HEK293 (cell line): ENCODE results near the gene STAM2.

Experiments used
- CTCF ChIA-PET: fragments of 350-600 bp; formaldehyde crosslinking; extraction: SDS; loops from one replicate; lab custom pipeline; 2021; ENCODE audit warnings: antibody characterized with exemption; lab: Yijun Ruan, JAX
- POLR2A ChIA-PET: fragments of 300-600 bp; formaldehyde crosslinking; extraction: SDS; loops from one replicate; lab custom pipeline; 2020; ENCODE audit warnings: antibody characterized with exemption, inconsistent platforms; lab: Yijun Ruan, JAX
- H3K27ac ChIP-seq: fragments of 200-500 bp; sonication (Bioruptor generic); 2 replicates; pipeline ENCODE4 v1.5.1; 2014; ENCODE audit warnings: low read depth, low read length, control low read depth, inconsistent platforms; ENCODE audit errors: extremely low read depth
- H3K36me3 ChIP-seq, 2 experiments: fragments of 200-500 bp in 1 of 2; sonication (Bioruptor generic) in 1 of 2; 1 replicate in 1 of 2; 2 replicates in 1 of 2; pipeline ENCODE4 v1.5.1; 2014 to 2017; ENCODE audit warnings: inconsistent platforms in 2 of 2, low read length in 2 of 2; ENCODE audit not compliant: control insufficient read depth in 2 of 2, insufficient read depth in 1 of 2
- H3K4me1 ChIP-seq: fragments of 200-500 bp; sonication (Bioruptor generic); 2 replicates; pipeline ENCODE4 v1.5.1; 2014; ENCODE audit warnings: mild to moderate bottlenecking, low read length, inconsistent platforms; ENCODE audit not compliant: control insufficient read depth, insufficient read depth
- H3K4me3 ChIP-seq: 2 replicates; pipeline ENCODE4 v1.5.1; 2011; ENCODE audit warnings: low read depth, mild to moderate bottlenecking, control low read depth, low read length, moderate library complexity
- H3K9me3 ChIP-seq: fragments of 200-500 bp; sonication (Bioruptor generic); 2 replicates; pipeline ENCODE4 v1.5.1; 2014; ENCODE audit warnings: low read depth, low read length, inconsistent platforms; ENCODE audit not compliant: control insufficient read depth, insufficient read depth
- GLIS1 ChIP-seq: fragments of 450-650 bp; formaldehyde crosslinking; IDR thresholded peaks from 2 replicates; pipeline ENCODE4 v1.5.1; 2016; ENCODE audit warnings: missing biosample characterization, missing genetic modification characterization
- KLF8 ChIP-seq: fragments of 450-650 bp; formaldehyde crosslinking; IDR thresholded peaks from 2 replicates; pipeline ENCODE4 v1.5.1; 2016; ENCODE audit warnings: missing biosample characterization, missing genetic modification characterization
- KLF9 ChIP-seq: fragments of 450-650 bp; formaldehyde crosslinking; IDR thresholded peaks from 2 replicates; pipeline ENCODE4 v1.5.1; 2016; ENCODE audit warnings: missing biosample characterization, missing genetic modification characterization, low read depth
- SCRT1 ChIP-seq: fragments of 450-650 bp; formaldehyde crosslinking; IDR thresholded peaks from 2 replicates; pipeline ENCODE4 v1.5.1; 2016; ENCODE audit warnings: missing biosample characterization, missing genetic modification characterization, borderline replicate concordance
- SP3 ChIP-seq: fragments of 450-650 bp; formaldehyde crosslinking; IDR thresholded peaks from 2 replicates; pipeline ENCODE4 v1.5.1; 2016; ENCODE audit warnings: missing biosample characterization, missing genetic modification characterization
- SP7 ChIP-seq: fragments of 450-650 bp; formaldehyde crosslinking; IDR thresholded peaks from 2 replicates; pipeline ENCODE4 v1.5.1; 2016; ENCODE audit warnings: missing biosample characterization, missing genetic modification characterization
- TRIM28 ChIP-seq: IDR thresholded peaks from 2 replicates; pipeline ENCODE4 v1.6.1; 2011; ENCODE audit warnings: low read length, control low read depth, borderline replicate concordance
- ZBTB1 ChIP-seq: fragments of 450-650 bp; formaldehyde crosslinking; IDR thresholded peaks from 2 replicates; pipeline ENCODE4 v1.5.1; 2016; ENCODE audit warnings: missing biosample characterization, missing genetic modification characterization
- ZBTB11 ChIP-seq: fragments of 450-650 bp; formaldehyde crosslinking; conservative IDR thresholded peaks from 2 replicates; pipeline ENCODE4 v1.5.1; 2016; ENCODE audit warnings: low read depth, missing biosample characterization, missing genetic modification characterization
- ZFHX2 ChIP-seq: fragments of 450-650 bp; formaldehyde crosslinking; conservative IDR thresholded peaks from 2 replicates; pipeline ENCODE4 v1.5.1; 2016; ENCODE audit warnings: missing biosample characterization, missing genetic modification characterization
- ZNF112 ChIP-seq: fragments of 450-650 bp; formaldehyde crosslinking; IDR thresholded peaks from 2 replicates; pipeline ENCODE4 v1.5.0; 2017; ENCODE audit warnings: missing biosample characterization, missing genetic modification characterization
- ZNF121 ChIP-seq: fragments of 450-650 bp; formaldehyde crosslinking; IDR thresholded peaks from 2 replicates; pipeline ENCODE4 v1.5.1; 2016; ENCODE audit warnings: missing biosample characterization, missing genetic modification characterization
- ZNF133 ChIP-seq: fragments of 450-650 bp; formaldehyde crosslinking; IDR thresholded peaks from 2 replicates; pipeline ENCODE4 v1.5.1; 2016; ENCODE audit warnings: missing biosample characterization, missing genetic modification characterization
- ZNF155 ChIP-seq: fragments of 450-650 bp; formaldehyde crosslinking; IDR thresholded peaks from 2 replicates; pipeline ENCODE4 v1.5.1; 2016; ENCODE audit warnings: missing biosample characterization, missing genetic modification characterization
- ZNF19 ChIP-seq: fragments of 450-650 bp; formaldehyde crosslinking; IDR thresholded peaks from 2 replicates; pipeline ENCODE4; 2016; ENCODE audit warnings: missing biosample characterization, missing genetic modification characterization, low read depth
- ZNF211 ChIP-seq: fragments of 450-650 bp; formaldehyde crosslinking; IDR thresholded peaks from 2 replicates; pipeline ENCODE4 v1.5.1; 2016; ENCODE audit warnings: low read depth, missing biosample characterization, missing genetic modification characterization
- ZNF221 ChIP-seq: fragments of 450-650 bp; formaldehyde crosslinking; IDR thresholded peaks from 2 replicates; pipeline ENCODE4 v1.5.1; 2017; ENCODE audit warnings: missing biosample characterization, missing genetic modification characterization, borderline replicate concordance
- ZNF23 ChIP-seq: fragments of 450-650 bp; formaldehyde crosslinking; IDR thresholded peaks from 2 replicates; pipeline ENCODE4 v1.5.1; 2016; ENCODE audit warnings: missing biosample characterization, missing genetic modification characterization, borderline replicate concordance
- ZNF24 ChIP-seq: fragments of 450-650 bp; formaldehyde crosslinking; IDR thresholded peaks from 2 replicates; pipeline ENCODE4 v1.5.1; 2016; ENCODE audit warnings: missing biosample characterization, missing genetic modification characterization
- ZNF26 ChIP-seq: fragments of 450-650 bp; formaldehyde crosslinking; IDR thresholded peaks from 2 replicates; pipeline ENCODE4 v1.5.1; 2016; ENCODE audit warnings: missing biosample characterization, missing genetic modification characterization
- ZNF362 ChIP-seq: fragments of 450-650 bp; formaldehyde crosslinking; IDR thresholded peaks from 2 replicates; pipeline ENCODE4 v1.5.1; 2016; ENCODE audit warnings: missing biosample characterization, missing genetic modification characterization
- ZNF37A ChIP-seq: fragments of 450-650 bp; IDR thresholded peaks from 2 replicates; pipeline ENCODE4 v1.5.1; 2018; ENCODE audit warnings: missing biosample characterization, missing genetic modification characterization
- ZNF398 ChIP-seq: fragments of 450-650 bp; formaldehyde crosslinking; IDR thresholded peaks from 2 replicates; pipeline ENCODE4 v1.5.1; 2017; ENCODE audit warnings: missing biosample characterization, missing genetic modification characterization
- ZNF544 ChIP-seq: fragments of 450-650 bp; formaldehyde crosslinking; IDR thresholded peaks from 2 replicates; pipeline ENCODE4 v1.5.0; 2017; ENCODE audit warnings: missing biosample characterization, missing genetic modification characterization
- ZNF571 ChIP-seq: fragments of 450-650 bp; formaldehyde crosslinking; IDR thresholded peaks from 2 replicates; pipeline ENCODE4 v1.5.0; 2017; ENCODE audit warnings: missing biosample characterization, missing genetic modification characterization
- ZNF747 ChIP-seq: fragments of 450-650 bp; formaldehyde crosslinking; IDR thresholded peaks from 2 replicates; pipeline ENCODE4 v1.5.1; 2016; ENCODE audit warnings: missing biosample characterization, missing genetic modification characterization
- ZNF76 ChIP-seq: fragments of 450-650 bp; formaldehyde crosslinking; IDR thresholded peaks from 2 replicates; pipeline ENCODE4; 2016; ENCODE audit warnings: low read depth, missing biosample characterization, missing genetic modification characterization, borderline replicate concordance
- ZNF837 ChIP-seq: fragments of 450-650 bp; formaldehyde crosslinking; IDR thresholded peaks from 2 replicates; pipeline ENCODE4 v1.5.1; 2016; ENCODE audit warnings: missing biosample characterization, missing genetic modification characterization

Gene STAM2

GRCh38 chr2:152200101-152200500, 24.5 kb upstream of the STAM2 start:
- no peaks in the 10 kb centered on the region for H3K36me3 ChIP-seq
- no peak overlapping the region for H3K27ac ChIP-seq
- ChIA-PET CTCF (interaction anchor here (0.6 to 1.3 kb wide), 3 partner anchors 11 to 634 kb away, joined by 3 to 6 read pairs (median 3); no protein-coding TSS in a partner anchor), POLR2A (interaction anchor here (0.6 to 1.4 kb wide), 3 partner anchors 25 to 517 kb away, joined by 3 to 4 read pairs (median 4); partner anchors contain the start of genes PRPF40A and STAM2)
- no peak for TF ChIP-seq SP3 (tag by site-specific recombination)
- TF ChIP-seq ZBTB1 = no peak
- no peak for TF ChIP-seq ZNF26 (tag by site-specific recombination)
- no peak for TF ChIP-seq KLF9 (tag by site-specific recombination)
- TF ChIP-seq ZNF19 = no peak
- TF ChIP-seq ZNF398 (tag by site-specific recombination) = no peak
- TF ChIP-seq ZFHX2 (tag by site-specific recombination) = no peak
- TF ChIP-seq ZNF37A (tag by site-specific recombination) = no peak
- no peak for TF ChIP-seq ZNF24 (tag by site-specific recombination)
- TF ChIP-seq ZNF211 (tag by site-specific recombination) = no peak
- no peak for TF ChIP-seq ZNF221 (tag by site-specific recombination)
- no peak for TF ChIP-seq ZNF133 (tag by site-specific recombination)
- no peak for TF ChIP-seq KLF8
- no peak for TF ChIP-seq GLIS1
- TF ChIP-seq ZNF121 (tag by site-specific recombination) = no peak
- no peak for TF ChIP-seq ZNF362 (tag by site-specific recombination)
- TF ChIP-seq SCRT1 (tag by site-specific recombination) = no peak
- no peaks in the 10 kb centered on the region for H3K9me3 ChIP-seq
- no peak overlapping the region for H3K4me3 ChIP-seq
- H3K4me1 ChIP-seq = 0 out of 2 replicates have a peak, but pooled peaks cover 2% of the 10 kb centered on the region

GRCh38 chr2:152198499-152198898, 22.9 kb upstream of the STAM2 start:
- Histone ChIP-seq H3K4me3 (no peak overlapping the region), H3K36me3 (no peaks in the 10 kb centered on the region), H3K27ac (no peak overlapping the region), H3K9me3 (no peaks in the 10 kb centered on the region), H3K4me1 (0 out of 2 replicates have a peak, but pooled peaks cover 2% of the 10 kb centered on the region)
- ChIA-PET POLR2A (no interaction called here), CTCF (no interaction called here)
- TF ChIP-seq SP7 (tag by site-specific recombination) (no peak), ZNF544 (tag by site-specific recombination) (no peak), ZNF211 (tag by site-specific recombination) (no peak), KLF8 (no peak), TRIM28 (no peak), ZNF221 (tag by site-specific recombination) (no peak), ZNF837 (no peak), ZNF571 (no peak), ZBTB11 (tag by site-specific recombination) (no peak), ZNF112 (tag by site-specific recombination) (no peak), ZNF23 (no peak), ZNF155 (tag by site-specific recombination) (no peak), ZNF76 (no peak), ZNF747 (tag by site-specific recombination) (no peak)
